Measurements from ENCODE around the gene CCDC136. TPM values are rescaled to one million over a fixed set of nuclear protein-coding genes. Genes with fewer than 3 reads are reported as not detected.

CCDC136 gene
- total RNA-seq, 1 experiment from 2014 or later, result 1.1 TPM

GRCh38 chr7:128827248-128827958 lies 35.6 kb downstream of the CCDC136 start:
- no peaks in the 10 kb centered on the region for H3K9me3 ChIP-seq (ENCODE audit: control insufficient read depth, insufficient read depth, low read depth, low read length)
- CTCF ChIA-PET, result no interaction called here
- H3K4me1 ChIP-seq (ENCODE audit: control insufficient read depth, insufficient read depth, low read length), result peaks cover 23% of the 10 kb centered on the region
- TF ChIP-seq TCF7L2 (IDR thresholded peaks at IDR 0.05; ENCODE audit: low read depth, low read length) (no peak), POLR2AphosphoS5 (IDR thresholded peaks at IDR 0.05; ENCODE audit: low read depth, low read length) (no peak), REST (IDR thresholded peaks at IDR 0.05; ENCODE audit: insufficient read depth in 1 of 2, low read depth in 2 of 2, low read length in 1 of 2) (no peak), CTCF (IDR thresholded peaks at IDR 0.05) (no peak), SIN3A (IDR thresholded peaks at IDR 0.05; ENCODE audit: borderline replicate concordance, insufficient read depth, low read depth, low read length) (no peak)
- intact Hi-C loops (cut with micrococcal nuclease; ENCODE audit: unreplicated experiment), result no loop called here
- H3K27ac ChIP-seq (ENCODE audit: low read length), result peak overlapping the region; percentile 34; the same call in 1 of the 2 replicates
- no peaks in the 10 kb centered on the region for H3K36me3 ChIP-seq (ENCODE audit: control insufficient read depth, insufficient read depth, low read length)
- POLR2A ChIA-PET, result no interaction called here
- BruUV-seq (replicated peaks), result no TSS peak
- DNase-seq (ENCODE audit: low read depth, low spot score) (peak; percentile 71), ATAC-seq (peak; percentile 52)
- in situ Hi-C loops (cut with HindIII; ENCODE audit: low pct_unique_long_range_greater_than_20kb, low sequenced_read_pairs), result no loop called here
- no peaks in the 10 kb centered on the region for H3K27me3 ChIP-seq (ENCODE audit: control insufficient read depth, insufficient read depth, low read length)
- H3K4me3 ChIP-seq (ENCODE audit: low read depth in 2 of 2, low read length in 2 of 2), result no peak overlapping the region

GRCh38 chr7:128827971-128828711 lies 36.4 kb downstream of the CCDC136 start:
- TF ChIP-seq POLR2AphosphoS5 (IDR thresholded peaks at IDR 0.05; ENCODE audit: low read depth, low read length), result no peak
- TF ChIP-seq TCF7L2 (IDR thresholded peaks at IDR 0.05; ENCODE audit: low read depth, low read length), result no peak
- TF ChIP-seq REST (IDR thresholded peaks at IDR 0.05; ENCODE audit: insufficient read depth in 1 of 2, low read depth in 2 of 2, low read length in 1 of 2), result no peak
- TF ChIP-seq SIN3A (IDR thresholded peaks at IDR 0.05; ENCODE audit: borderline replicate concordance, insufficient read depth, low read depth, low read length), result no peak
- no peak for TF ChIP-seq CTCF (IDR thresholded peaks at IDR 0.05)
- in situ Hi-C loops (cut with HindIII; ENCODE audit: low pct_unique_long_range_greater_than_20kb, low sequenced_read_pairs) (no loop called here), intact Hi-C loops (cut with micrococcal nuclease; ENCODE audit: unreplicated experiment) (no loop called here)
- Histone ChIP-seq H3K4me3 (ENCODE audit: low read depth in 2 of 2, low read length in 2 of 2) (no peak overlapping the region), H3K27me3 (ENCODE audit: control insufficient read depth, insufficient read depth, low read length) (no peaks in the 10 kb centered on the region), H3K9me3 (ENCODE audit: control insufficient read depth, insufficient read depth, low read depth, low read length) (no peaks in the 10 kb centered on the region), H3K36me3 (ENCODE audit: control insufficient read depth, insufficient read depth, low read length) (no peaks in the 10 kb centered on the region), H3K27ac (ENCODE audit: low read length) (no peak overlapping the region), H3K4me1 (ENCODE audit: control insufficient read depth, insufficient read depth, low read length) (peaks cover 23% of the 10 kb centered on the region)
- CTCF ChIA-PET, result interaction anchor here (0.5 to 0.7 kb wide), 2 partner anchors 120 to 221 kb away, joined by 3 to 5 read pairs; no protein-coding TSS in a partner anchor
- POLR2A ChIA-PET, result interaction anchor here (0.7 kb wide), 1 partner anchor 26 kb away, joined by 12 read pairs; no protein-coding TSS in a partner anchor
- ATAC-seq (peak; percentile 28), DNase-seq (ENCODE audit: low read depth, low spot score) (peak; percentile 64)
- no TSS peak for BruUV-seq (replicated peaks)

Measured in Panc1 (cell line).